ENCODE measurements around the gene TRIM42. TPM values are rescaled to one million over a fixed set of nuclear protein-coding genes. Genes with fewer than 3 reads are reported as not detected.

The TRIM42 gene
- total RNA-seq, 1 donor, result not detected

DNA sequence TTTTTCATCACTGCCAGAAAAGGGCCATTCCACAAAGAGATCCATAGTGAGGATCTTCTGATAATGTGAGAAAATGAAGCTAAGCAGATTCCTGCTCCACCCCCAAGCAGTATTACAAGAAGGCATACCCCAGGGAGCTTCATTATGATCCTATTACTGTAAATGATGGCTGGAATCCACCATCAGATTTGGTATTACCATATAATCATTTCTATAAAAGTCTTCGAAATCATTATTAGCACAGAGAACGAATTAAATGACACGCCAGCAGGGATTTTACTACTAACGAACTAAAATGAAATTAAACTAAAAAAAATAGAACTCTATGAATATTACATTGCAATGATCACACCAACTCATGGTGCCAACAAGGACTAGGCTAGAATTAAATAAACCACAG is 24.4 kb downstream of the TRIM42 start:
- Histone ChIP-seq H3K27me3 (ENCODE audit: insufficient read depth, low read length) (no peaks in the 10 kb centered on the region), H3K4me3 (ENCODE audit: low read length) (no peak overlapping the region), H3K4me1 (ENCODE audit: insufficient read depth, low read length) (no peaks in the 10 kb centered on the region), H3K9me3 (ENCODE audit: low read depth, low read length) (no peaks in the 10 kb centered on the region)

DNA sequence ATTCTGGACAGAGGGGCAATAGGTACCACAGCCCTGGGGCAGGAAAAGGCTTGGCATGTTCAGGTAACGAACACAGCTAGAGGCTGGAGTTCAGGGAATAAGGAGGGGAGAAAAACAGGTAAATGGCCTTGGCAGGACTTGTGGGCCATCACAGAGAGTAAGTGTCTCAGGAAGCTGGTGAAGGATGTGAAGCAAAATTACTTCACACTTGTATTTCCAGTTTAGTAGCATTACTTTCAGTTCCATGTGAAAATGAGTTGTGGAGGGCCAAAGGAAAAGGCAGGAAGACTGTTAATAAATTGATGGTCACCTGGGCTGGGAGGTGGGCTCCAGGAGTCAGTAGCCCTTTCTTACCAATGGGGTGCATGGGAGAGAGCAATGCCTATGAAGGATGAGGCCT is 25.6 kb downstream of the TRIM42 start:
- Histone ChIP-seq H3K27me3 (ENCODE audit: insufficient read depth, low read length) (no peaks in the 10 kb centered on the region), H3K4me3 (ENCODE audit: low read length) (no peak overlapping the region), H3K9me3 (ENCODE audit: low read depth, low read length) (no peaks in the 10 kb centered on the region), H3K4me1 (ENCODE audit: insufficient read depth, low read length) (no peaks in the 10 kb centered on the region)

- no peaks in the 10 kb centered on the region for H3K4me1 ChIP-seq (ENCODE audit: insufficient read depth, low read length)
- no peaks in the 10 kb centered on the region for H3K27me3 ChIP-seq (ENCODE audit: insufficient read depth, low read length)
Observed at GRCh38 chr3:140704733-140705132, 26.9 kb downstream of the TRIM42 start.

GRCh38 chr3:140705954-140706353 is 28.1 kb downstream of the TRIM42 start:
- Histone ChIP-seq H3K4me1 (ENCODE audit: insufficient read depth, low read length) (no peaks in the 10 kb centered on the region), H3K27me3 (ENCODE audit: insufficient read depth, low read length) (no peaks in the 10 kb centered on the region), H3K9me3 (ENCODE audit: low read depth, low read length) (no peaks in the 10 kb centered on the region)

More at GRCh38 chr3:140704733-140705132, 26.9 kb downstream of the TRIM42 start:
- Histone ChIP-seq H3K9me3 (ENCODE audit: low read depth, low read length) (no peaks in the 10 kb centered on the region), H3K4me3 (ENCODE audit: low read length) (no peak overlapping the region)

GRCh38 chr3:140706360-140706759 is 28.5 kb downstream of the TRIM42 start:
- Histone ChIP-seq H3K27me3 (ENCODE audit: insufficient read depth, low read length) (no peaks in the 10 kb centered on the region), H3K9me3 (ENCODE audit: low read depth, low read length) (no peaks in the 10 kb centered on the region), H3K4me1 (ENCODE audit: insufficient read depth, low read length) (no peaks in the 10 kb centered on the region), H3K4me3 (ENCODE audit: low read length) (no peak overlapping the region)

More at GRCh38 chr3:140705954-140706353, 28.1 kb downstream of the TRIM42 start:
- H3K4me3 ChIP-seq (ENCODE audit: low read length), result no peak overlapping the region

DNA sequence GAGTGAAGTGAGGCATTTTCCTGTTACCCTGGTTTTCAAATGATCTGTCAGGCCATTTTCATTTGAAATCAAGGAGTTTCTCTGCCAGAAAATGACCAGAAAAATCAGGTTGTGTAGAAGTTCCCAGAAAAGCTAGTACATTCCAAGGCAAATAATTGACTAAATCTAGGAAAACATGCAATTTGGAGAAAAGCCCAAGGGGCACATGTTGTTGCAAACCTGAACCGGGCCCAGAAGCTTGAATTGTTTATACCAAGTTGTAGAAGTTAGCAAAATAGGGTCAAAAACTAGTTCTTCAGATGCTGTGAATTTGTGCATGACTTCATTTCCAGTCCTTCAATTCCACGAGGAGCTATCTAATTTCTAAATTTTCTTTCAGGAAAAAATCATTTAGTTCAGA is 31.0 kb downstream of the TRIM42 start:
- H3K4me1 ChIP-seq (ENCODE audit: insufficient read depth, low read length), result no peaks in the 10 kb centered on the region
- no peaks in the 10 kb centered on the region for H3K9me3 ChIP-seq (ENCODE audit: low read depth, low read length)
- H3K27me3 ChIP-seq (ENCODE audit: insufficient read depth, low read length), result no peaks in the 10 kb centered on the region
- no peak overlapping the region for H3K4me3 ChIP-seq (ENCODE audit: low read length)

- H3K9me3 ChIP-seq (ENCODE audit: low read depth, low read length), result no peaks in the 10 kb centered on the region
- H3K4me3 ChIP-seq (ENCODE audit: low read length), result no peak overlapping the region
- H3K27me3 ChIP-seq (ENCODE audit: insufficient read depth, low read length), result no peaks in the 10 kb centered on the region
- peaks cover 4% of the 10 kb centered on the region for H3K4me1 ChIP-seq (ENCODE audit: insufficient read depth, low read length)
Observed at GRCh38 chr3:140709751-140710150, 31.9 kb downstream of the TRIM42 start.

DNA sequence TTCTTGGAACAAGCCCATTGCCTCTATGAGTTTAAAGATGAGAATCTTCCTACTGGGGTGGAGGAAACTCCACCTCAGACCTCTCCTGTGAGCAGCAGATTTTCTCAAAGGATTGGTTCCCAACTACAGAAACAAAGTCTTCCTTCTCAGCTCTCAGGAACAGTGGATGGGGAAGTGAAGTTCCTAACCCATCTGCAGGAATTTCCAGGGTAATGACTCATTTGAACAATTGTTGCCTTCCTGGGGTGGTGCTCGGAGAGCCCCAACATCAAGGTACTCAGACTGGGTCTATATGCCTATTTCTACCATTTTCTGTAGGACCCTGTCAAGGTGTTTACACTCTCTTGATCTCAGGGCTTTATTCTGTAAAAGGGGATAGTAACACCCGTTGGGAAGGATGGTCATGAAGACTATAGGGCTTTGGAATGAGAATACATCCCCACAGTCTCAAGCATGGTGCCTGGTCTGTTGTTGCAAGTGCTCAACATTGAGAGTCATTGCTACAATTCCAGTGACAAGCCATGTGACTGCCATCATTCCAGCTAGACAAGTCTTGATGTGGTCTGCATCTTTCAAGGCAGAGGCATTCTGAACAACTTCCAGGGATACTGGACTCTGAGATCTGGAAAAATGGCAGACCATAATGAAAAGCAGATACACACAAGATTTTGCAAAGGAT is 33.0 kb downstream of the TRIM42 start:
- no peak overlapping the region for H3K4me3 ChIP-seq (ENCODE audit: low read length)
- H3K4me1 ChIP-seq (ENCODE audit: insufficient read depth, low read length), result peaks cover 4% of the 10 kb centered on the region
- H3K9me3 ChIP-seq (ENCODE audit: low read depth, low read length), result no peaks in the 10 kb centered on the region
- no peaks in the 10 kb centered on the region for H3K27me3 ChIP-seq (ENCODE audit: insufficient read depth, low read length)

DNA sequence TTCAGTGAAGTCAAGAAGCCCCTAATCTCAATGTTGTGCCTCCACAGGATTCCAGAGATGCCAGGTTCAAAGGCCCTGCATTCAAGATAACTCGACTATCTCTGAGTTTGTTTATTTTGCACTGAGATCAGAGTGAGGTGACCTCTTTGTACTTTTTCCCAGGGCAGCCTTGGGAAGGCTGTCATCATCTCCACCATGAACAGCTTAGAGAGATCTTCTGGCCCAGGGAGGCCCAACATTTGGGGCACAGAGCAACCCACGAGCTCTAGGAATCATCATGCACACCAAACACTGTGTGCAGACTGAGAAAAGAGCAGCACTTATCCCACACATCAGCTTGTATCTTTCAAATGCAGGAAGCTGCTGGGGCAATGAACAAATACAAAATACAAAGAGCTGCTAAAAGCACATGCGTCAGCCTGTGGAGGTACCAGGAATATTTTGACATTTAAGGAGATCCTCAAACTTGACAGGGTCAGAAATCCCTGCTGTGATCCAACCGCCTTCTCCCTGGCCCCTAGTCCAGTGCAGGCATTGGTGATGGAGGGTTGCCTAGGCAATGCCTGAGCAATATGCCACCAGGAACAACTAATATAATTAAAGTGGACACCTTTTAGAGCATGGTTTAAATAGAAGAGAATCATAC is 33.6 kb downstream of the TRIM42 start:
- Histone ChIP-seq H3K4me3 (ENCODE audit: low read length) (no peak overlapping the region), H3K27me3 (ENCODE audit: insufficient read depth, low read length) (no peaks in the 10 kb centered on the region), H3K9me3 (ENCODE audit: low read depth, low read length) (no peaks in the 10 kb centered on the region), H3K4me1 (ENCODE audit: insufficient read depth, low read length) (peaks cover 7% of the 10 kb centered on the region)

DNA sequence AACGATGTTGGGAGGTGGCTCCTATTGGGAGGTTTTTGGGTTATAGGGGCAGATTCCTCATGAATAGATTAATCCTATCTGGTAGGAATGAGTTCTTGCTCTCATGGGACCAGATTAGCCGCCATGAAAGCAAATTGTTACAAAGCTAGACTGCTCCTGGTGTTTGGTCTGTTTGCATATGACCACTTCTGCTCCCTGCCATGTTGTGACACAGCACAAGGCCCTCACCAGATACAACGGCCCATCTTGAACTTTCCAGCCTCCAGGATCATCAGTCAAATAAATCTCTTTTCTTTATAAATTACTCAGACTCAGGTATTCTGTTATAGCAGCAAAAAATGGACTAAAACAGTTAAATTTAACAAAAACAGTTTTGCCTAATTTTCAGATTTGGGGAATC is 34.4 kb downstream of the TRIM42 start:
- Histone ChIP-seq H3K27me3 (ENCODE audit: insufficient read depth, low read length) (no peaks in the 10 kb centered on the region), H3K9me3 (ENCODE audit: low read depth, low read length) (no peaks in the 10 kb centered on the region), H3K4me1 (ENCODE audit: insufficient read depth, low read length) (peaks cover 15% of the 10 kb centered on the region), H3K4me3 (ENCODE audit: low read length) (no peak overlapping the region)

DNA sequence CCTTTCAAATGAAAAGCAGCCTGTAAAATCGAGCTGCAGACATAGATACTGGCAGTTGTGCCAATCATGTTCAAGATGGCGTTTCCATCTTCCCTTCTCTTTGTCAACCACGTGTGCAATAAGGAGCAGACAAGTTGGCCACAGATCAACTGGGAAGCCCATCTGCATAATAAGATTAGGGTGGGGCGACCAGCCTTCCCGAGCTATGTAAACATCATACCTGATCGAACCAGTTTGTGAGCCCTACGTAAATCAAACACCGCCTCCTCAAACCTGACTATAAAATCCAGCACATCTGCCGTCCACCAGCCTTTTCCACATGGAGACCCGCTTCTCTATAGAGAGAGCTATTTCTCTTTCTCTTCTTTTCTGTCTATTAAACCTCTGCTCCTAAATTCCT is 37.2 kb downstream of the TRIM42 start:
- Histone ChIP-seq H3K9me3 (ENCODE audit: low read depth, low read length) (no peaks in the 10 kb centered on the region), H3K27me3 (ENCODE audit: insufficient read depth, low read length) (no peaks in the 10 kb centered on the region), H3K4me3 (ENCODE audit: low read length) (no peak overlapping the region), H3K4me1 (ENCODE audit: insufficient read depth, low read length) (peaks cover 16% of the 10 kb centered on the region)

DNA sequence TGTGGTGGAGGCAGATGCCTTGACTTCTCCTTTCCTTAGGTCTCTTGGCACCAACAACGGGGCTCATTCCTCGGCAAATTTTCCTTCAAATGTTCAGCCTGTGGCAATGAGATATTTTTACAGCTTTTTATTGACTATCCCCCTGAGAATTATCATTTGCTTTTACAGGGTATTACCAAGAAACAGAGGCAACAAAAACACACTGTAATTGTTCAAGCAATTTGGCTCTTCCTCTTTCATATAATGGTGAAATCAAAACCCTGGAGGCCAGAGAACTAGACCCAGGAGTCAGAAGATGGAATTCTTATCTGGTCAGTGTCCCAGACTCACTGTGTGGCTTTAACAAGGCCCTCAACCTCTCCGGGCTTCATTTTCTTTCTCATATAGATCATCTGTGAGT is 40.1 kb downstream of the TRIM42 start:
- Histone ChIP-seq H3K27me3 (ENCODE audit: insufficient read depth, low read length) (no peaks in the 10 kb centered on the region), H3K4me1 (ENCODE audit: insufficient read depth, low read length) (peaks cover 16% of the 10 kb centered on the region), H3K9me3 (ENCODE audit: low read depth, low read length) (no peaks in the 10 kb centered on the region), H3K4me3 (ENCODE audit: low read length) (no peak overlapping the region)

DNA sequence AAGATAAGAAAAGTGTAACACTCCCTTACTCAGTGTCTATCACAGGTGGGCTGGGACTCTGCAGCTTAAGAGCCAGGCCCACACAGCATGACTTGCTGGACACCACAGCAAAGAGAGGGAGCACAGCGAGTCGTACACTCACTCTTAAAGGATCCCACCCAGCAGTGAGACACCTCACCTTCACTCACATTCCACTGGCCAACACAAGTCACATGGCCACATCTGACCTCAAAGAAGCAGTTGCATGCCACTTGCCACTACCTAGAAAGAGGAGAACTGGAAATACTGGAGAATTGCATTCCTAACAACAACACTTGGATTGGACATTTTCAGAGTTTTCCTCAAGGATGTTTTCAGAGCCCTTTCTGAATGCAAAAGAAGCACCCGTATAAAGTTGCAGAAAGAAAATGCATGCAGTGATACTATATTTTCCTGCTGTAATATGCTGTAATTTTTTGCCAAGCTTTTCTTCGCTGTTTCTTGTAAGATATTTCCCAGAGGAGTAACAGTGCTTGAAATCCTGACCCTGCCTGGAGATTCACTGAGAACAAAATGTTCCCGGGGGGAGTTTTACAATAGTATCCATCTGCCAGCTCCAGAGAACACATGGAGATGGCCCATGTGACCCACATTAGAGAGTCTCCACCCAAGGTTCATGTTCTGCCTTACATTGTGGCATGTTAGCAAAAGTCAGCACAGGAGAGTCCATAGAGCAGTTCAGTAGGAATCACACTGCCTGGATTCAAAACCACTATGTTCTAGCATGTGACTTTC is 42.2 kb downstream of the TRIM42 start:
- H3K9me3 ChIP-seq (ENCODE audit: low read depth, low read length), result no peaks in the 10 kb centered on the region
- peaks cover 12% of the 10 kb centered on the region for H3K4me1 ChIP-seq (ENCODE audit: insufficient read depth, low read length)
- no peaks in the 10 kb centered on the region for H3K27me3 ChIP-seq (ENCODE audit: insufficient read depth, low read length)

DNA sequence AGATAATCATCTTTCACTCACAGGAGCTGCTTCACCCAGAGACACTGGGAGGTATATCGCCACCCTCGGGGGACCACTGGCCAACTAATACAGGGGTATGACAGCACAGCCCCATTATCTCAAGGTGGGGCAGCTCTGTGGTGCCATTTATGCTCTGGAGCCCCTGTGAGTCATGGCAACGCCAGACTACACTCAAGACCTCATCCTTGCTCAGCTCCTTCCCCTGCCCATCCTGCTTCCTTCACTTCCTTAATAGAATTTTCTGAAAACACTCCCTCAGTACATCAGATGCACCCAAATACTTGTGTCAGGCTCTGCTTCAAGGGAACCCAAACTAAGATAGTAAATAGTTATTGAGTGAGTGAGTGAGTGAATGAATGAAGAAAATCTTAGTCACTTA is 45.7 kb downstream of the TRIM42 start:
- H3K4me1 ChIP-seq (ENCODE audit: insufficient read depth, low read length), result no peaks in the 10 kb centered on the region
- no peaks in the 10 kb centered on the region for H3K27me3 ChIP-seq (ENCODE audit: insufficient read depth, low read length)
- no peaks in the 10 kb centered on the region for H3K9me3 ChIP-seq (ENCODE audit: low read depth, low read length)
- no peak overlapping the region for H3K4me3 ChIP-seq (ENCODE audit: low read length)

More for the DNA sequence above, 42.2 kb downstream of the TRIM42 start:
- no peak overlapping the region for H3K4me3 ChIP-seq (ENCODE audit: low read length)

Measured in mononuclear cell (primary cell).